Liver (tissue), 9 donors: Measurements from ENCODE around the gene NTMT1. TPM values are rescaled to one million over a fixed set of nuclear protein-coding genes. Genes with fewer than 3 reads are reported as not detected.

Experiments
- DNase-seq: peaks from one replicate; pipeline ENCODE4 v3.0.0-alpha.2; 2017; ENCODE audit warnings: low spot score
- H3K27ac ChIP-seq, 2 donors: one replicate each; pipeline ENCODE4 v1.7.0; 2013; ENCODE audit warnings: inconsistent platforms in 2 of 2, low read length in 2 of 2, control low read depth in 1 of 2, low read depth in 1 of 2, mild to moderate bottlenecking in 1 of 2
- H3K27me3 ChIP-seq, 4 donors: one replicate each; pipeline versions ENCODE4 v1.6.1 to v1.7.0; 2013; ENCODE audit warnings: low read length in 3 of 4, inconsistent platforms in 1 of 4, mild to moderate bottlenecking in 1 of 4, moderate library complexity in 1 of 4; ENCODE audit not compliant: control insufficient read depth in 4 of 4, insufficient read depth in 4 of 4
- H3K36me3 ChIP-seq, 4 donors: one replicate each; pipeline versions ENCODE4 v1.6.1 to v1.7.0; 2013; ENCODE audit warnings: low read length in 3 of 4, mild to moderate bottlenecking in 3 of 4, low read depth in 1 of 4, moderate library complexity in 1 of 4; ENCODE audit not compliant: control insufficient read depth in 4 of 4, insufficient read depth in 3 of 4
- H3K4me1 ChIP-seq, 4 donors: one replicate each; pipeline versions ENCODE4 v1.6.1 to v1.7.0; 2013; ENCODE audit warnings: low read length in 3 of 4, mild to moderate bottlenecking in 3 of 4, moderate library complexity in 1 of 4; ENCODE audit not compliant: control insufficient read depth in 4 of 4, insufficient read depth in 4 of 4
- H3K4me3 ChIP-seq, 3 donors: one replicate each; pipeline versions ENCODE4 v1.6.1 to v1.7.0; 2013; ENCODE audit warnings: low read length in 3 of 3, control low read depth in 1 of 3, low read depth in 1 of 3, mild to moderate bottlenecking in 1 of 3
- H3K9ac ChIP-seq, 2 donors: one replicate each; pipeline ENCODE4 v1.7.0; 2013; ENCODE audit warnings: low read length in 2 of 2, mild to moderate bottlenecking in 2 of 2, moderate library complexity in 2 of 2, control low read depth in 1 of 2, low read depth in 1 of 2
- H3K9me3 ChIP-seq, 4 donors: one replicate each; pipeline versions ENCODE4 v1.6.1 to v1.7.0; 2013; ENCODE audit warnings: low read length in 3 of 4; ENCODE audit not compliant: control insufficient read depth in 4 of 4
- ATF3 ChIP-seq: IDR thresholded peaks from 2 replicates; pipeline ENCODE4 v1.6.1; 2016; ENCODE audit warnings: antibody characterized with exemption
- CTCF ChIP-seq: fragments of 150-350 bp; IDR thresholded peaks from 2 replicates; pipeline ENCODE4 v1.5.1; 2017; ENCODE audit warnings: improper control_type of control experiment, low read depth, low read length; ENCODE audit not compliant: missing input control
- EGR1 ChIP-seq, 2 donors: IDR thresholded peaks; 2 replicates each; pipeline ENCODE4 v1.6.1; 2016 to 2018; ENCODE audit warnings: antibody characterized with exemption in 2 of 2, low read depth in 2 of 2
- FOXA1 ChIP-seq: IDR thresholded peaks from 2 replicates; pipeline ENCODE4 v1.6.1; 2016; ENCODE audit warnings: antibody characterized with exemption
- FOXA2 ChIP-seq: IDR thresholded peaks from 2 replicates; pipeline ENCODE4 v1.6.1; 2016; ENCODE audit warnings: antibody characterized with exemption
- GABPA ChIP-seq, 2 donors: IDR thresholded peaks in 1 of 2; conservative IDR thresholded peaks in 1 of 2; 2 replicates each; pipeline ENCODE4 v1.6.1; 2016; ENCODE audit warnings: antibody characterized with exemption in 2 of 2, mild to moderate bottlenecking in 1 of 2, moderate library complexity in 1 of 2
- HNF4A ChIP-seq, 2 donors: conservative IDR thresholded peaks; 2 replicates each; pipeline ENCODE4 v1.6.1; 2016; ENCODE audit warnings: antibody characterized with exemption in 2 of 2, mild to moderate bottlenecking in 2 of 2
- HNF4G ChIP-seq: IDR thresholded peaks from 2 replicates; pipeline ENCODE4 v1.6.1; 2016; ENCODE audit warnings: antibody characterized with exemption
- JUND ChIP-seq, 2 donors: IDR thresholded peaks; 2 replicates each; pipeline ENCODE4 v1.6.1; 2016; ENCODE audit warnings: antibody characterized with exemption in 2 of 2
- MAX ChIP-seq: IDR thresholded peaks from 2 replicates; pipeline ENCODE4 v1.6.1; 2016; ENCODE audit warnings: antibody characterized with exemption
- NR2F2 ChIP-seq: IDR thresholded peaks from 2 replicates; pipeline ENCODE4 v1.6.1; 2016; ENCODE audit warnings: antibody characterized with exemption
- RAD21 ChIP-seq, 2 donors: IDR thresholded peaks; 2 replicates each; pipeline ENCODE4 v1.6.1; 2016; ENCODE audit warnings: antibody characterized with exemption in 2 of 2, mild to moderate bottlenecking in 2 of 2
- REST ChIP-seq: IDR thresholded peaks from 2 replicates; pipeline ENCODE4 v1.6.1; 2016; ENCODE audit warnings: antibody characterized with exemption, mild to moderate bottlenecking
- RXRA ChIP-seq, 2 donors: IDR thresholded peaks; 2 replicates each; pipeline ENCODE4 v1.6.1; 2017 to 2018; ENCODE audit warnings: antibody characterized with exemption in 2 of 2, mild to moderate bottlenecking in 1 of 2
- SP1 ChIP-seq: IDR thresholded peaks from 2 replicates; pipeline ENCODE4 v1.6.1; 2018; ENCODE audit warnings: antibody characterized with exemption, mild to moderate bottlenecking
- TAF1 ChIP-seq: conservative IDR thresholded peaks from 2 replicates; pipeline ENCODE4 v1.6.1; 2016; ENCODE audit warnings: antibody characterized with exemption, mild to moderate bottlenecking
- YY1 ChIP-seq: IDR thresholded peaks from 2 replicates; pipeline ENCODE4 v1.6.1; 2016; ENCODE audit warnings: antibody characterized with exemption, mild to moderate bottlenecking
- ZBTB33 ChIP-seq: IDR thresholded peaks from 2 replicates; pipeline ENCODE4 v1.6.1; 2016; ENCODE audit warnings: antibody characterized with exemption
- WGBS: extraction: QIAGEN DNeasy Blood & Tissue Kit; methylation state at CpG from one replicate; pipeline ENCODE4 v1.1.7; 2013; 5-methylcytosine and 5-hydroxymethylcytosine counted together
- polyA plus RNA-seq, 2 donors: library from polyadenylated mRNA; stranded (reverse) in 1 of 2; unstranded in 1 of 2; fragments of 200-250 nt in 1 of 2; fragments of >200 nt in 1 of 2; fragmentation: Nextera tagmentation in 1 of 2; extraction: Ambion mirVana in 1 of 2; gene quantifications; one replicate each; pipeline versions ENCODE4 v1.2.1 to v1.2.3, GENCODE V29; 2013 to 2015
- total RNA-seq, 2 donors: library from RNA; depleted of rRNA; stranded (reverse); fragments of >200 nt; gene quantifications; one replicate each; pipeline ENCODE4 v1.2.3, GENCODE V29; 2014
- donor health status: healthy.
- donor health status: healthy.
- donor health status: healthy.
- donor health status: healthy.
- donor health status: healthy.

Gene NTMT1
- total and polyA plus RNA-seq, 4 donors, result 13.1 to 42.5 (median 26.2) TPM

GRCh38 chr9:129673602-129674001 is 47.6 kb downstream of the NTMT1 start:
- Histone ChIP-seq H3K27ac (no peak overlapping the region), H3K27me3 (no peaks in the 10 kb centered on the region), H3K9ac (no peak overlapping the region), H3K4me1 (no peaks in the 10 kb centered on the region), H3K4me3 (no peak overlapping the region), H3K9me3 (no peaks in the 10 kb centered on the region), H3K36me3 (no peaks in the 10 kb centered on the region)
- TF ChIP-seq EGR1 (IDR thresholded peaks at IDR 0.05; ENCODE audit: low read depth in 2 of 2), result no peak
- TF ChIP-seq RXRA (IDR thresholded peaks at IDR 0.05), result no peak
- TF ChIP-seq FOXA1, result no peak
- TF ChIP-seq TAF1, result no peak
- TF ChIP-seq NR2F2, result no peak
- TF ChIP-seq SP1, result no peak
- no peak for TF ChIP-seq REST
- no peak for TF ChIP-seq ZBTB33
- no peak for TF ChIP-seq CTCF
- TF ChIP-seq GABPA (IDR thresholded peaks at IDR 0.05 in 1 of 2, conservative IDR thresholded peaks at IDR 0.05 in 1 of 2), result no peak
- TF ChIP-seq YY1, result no peak
- TF ChIP-seq ATF3, result no peak
- no peak for TF ChIP-seq MAX
- no peak for TF ChIP-seq HNF4A (conservative IDR thresholded peaks at IDR 0.05)
- no peak for TF ChIP-seq RAD21 (IDR thresholded peaks at IDR 0.05)
- TF ChIP-seq FOXA2, result no peak
- no peak for TF ChIP-seq HNF4G
- no peak for TF ChIP-seq JUND (IDR thresholded peaks at IDR 0.05)
- WGBS, result 64% methylated on average over 12 of the region's 12 CpGs
- no peak for DNase-seq

GRCh38 chr9:129674229-129674628 is 48.3 kb downstream of the NTMT1 start:
- Histone ChIP-seq H3K27me3 (no peaks in the 10 kb centered on the region), H3K4me3 (no peak overlapping the region), H3K27ac (no peak overlapping the region), H3K9ac (no peak overlapping the region), H3K36me3 (no peaks in the 10 kb centered on the region), H3K9me3 (no peaks in the 10 kb centered on the region), H3K4me1 (no peaks in the 10 kb centered on the region)
- DNase-seq, result no peak
- TF ChIP-seq REST (no peak), ZBTB33 (no peak), SP1 (no peak)
- WGBS, result 69% methylated on average over 7 of the region's 7 CpGs
